HG03135 (cell line): Measurements from ENCODE around the gene PIR.
A peak's percentile ranks its signal among the peaks of the same experiment; 100 is the strongest.

Source experiments
- ATAC-seq: cut with Tn5 transposase; IDR thresholded peaks from one replicate; pipeline ENCODE4 v1.9.1; 2021; ENCODE audit warnings: mild to moderate bottlenecking, moderate library complexity; ENCODE audit not compliant: unreplicated experiment

The PIR gene

DNA sequence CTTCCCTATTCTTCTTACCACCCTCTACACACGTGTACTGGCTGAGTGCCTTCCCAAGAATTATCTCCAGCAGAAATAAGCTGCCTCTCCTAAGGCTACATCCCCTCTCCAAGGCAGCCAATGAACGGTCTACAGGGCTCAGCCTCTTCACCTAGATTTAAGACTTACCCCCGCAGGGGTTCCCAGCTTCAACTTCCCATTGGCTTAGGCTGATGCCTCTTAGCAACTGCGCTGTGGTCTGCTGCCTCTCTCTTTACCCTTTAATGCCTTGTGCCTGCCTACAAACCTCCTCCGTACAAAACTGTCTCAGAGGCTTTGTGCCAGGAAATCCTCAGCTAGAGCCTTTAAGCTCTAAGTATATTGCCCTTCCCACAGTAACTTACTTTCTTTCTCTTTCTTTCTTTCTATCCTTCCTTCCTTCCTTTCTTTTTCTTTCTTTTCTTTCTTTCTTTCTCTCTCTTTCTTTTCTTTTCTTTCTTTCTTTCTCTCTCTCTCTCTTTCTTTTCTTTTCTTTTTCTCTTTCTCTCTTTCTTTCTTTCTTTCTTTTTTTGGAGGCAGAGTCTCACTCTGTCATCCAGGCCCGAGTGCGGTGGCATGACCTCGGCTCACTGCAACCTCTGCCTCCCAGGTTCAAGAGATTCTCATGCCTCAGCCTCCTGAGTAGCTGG is 142.7 kb downstream of the PIR start:
- ATAC-seq, result no peak

DNA sequence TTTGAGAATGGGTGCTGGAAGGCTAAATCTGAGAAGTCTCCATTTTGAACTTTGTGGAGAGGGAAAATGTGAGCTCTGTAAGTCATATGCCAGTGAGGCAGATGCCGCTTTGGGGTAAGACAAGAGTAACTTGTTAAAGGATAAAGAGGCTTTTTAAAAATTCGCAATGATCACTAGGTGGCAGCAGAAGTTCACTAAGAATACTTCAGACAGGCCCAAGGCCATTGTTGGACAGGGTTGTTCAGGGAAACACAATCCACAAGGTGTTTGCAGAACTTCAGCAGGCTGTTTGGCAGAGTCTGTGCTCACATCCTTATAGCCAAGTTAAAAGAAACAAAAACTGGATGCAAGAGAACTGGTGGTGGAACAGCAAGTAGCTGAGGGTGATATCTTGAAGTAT is 144.1 kb downstream of the PIR start:
- no peak for ATAC-seq

DNA sequence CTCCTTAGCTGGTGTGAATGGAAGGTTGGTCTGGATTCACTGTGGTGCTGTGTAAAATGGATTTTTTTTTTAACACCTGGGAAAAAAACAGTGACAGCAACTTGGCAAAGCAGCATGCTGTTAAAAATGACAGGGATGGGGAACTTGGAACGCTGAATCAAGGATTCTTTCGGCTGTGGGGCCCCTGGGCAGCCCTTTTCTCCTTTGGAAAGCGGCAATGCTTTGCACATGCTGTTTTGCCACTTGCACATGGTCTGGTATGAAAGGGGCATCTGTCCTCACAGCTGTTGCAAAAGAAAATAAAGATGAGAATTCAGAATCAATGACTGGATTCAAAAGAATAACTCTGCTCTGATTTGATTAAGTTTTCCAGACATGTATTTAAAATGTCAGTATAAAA is 147.2 kb downstream of the PIR start:
- no peak for ATAC-seq

DNA sequence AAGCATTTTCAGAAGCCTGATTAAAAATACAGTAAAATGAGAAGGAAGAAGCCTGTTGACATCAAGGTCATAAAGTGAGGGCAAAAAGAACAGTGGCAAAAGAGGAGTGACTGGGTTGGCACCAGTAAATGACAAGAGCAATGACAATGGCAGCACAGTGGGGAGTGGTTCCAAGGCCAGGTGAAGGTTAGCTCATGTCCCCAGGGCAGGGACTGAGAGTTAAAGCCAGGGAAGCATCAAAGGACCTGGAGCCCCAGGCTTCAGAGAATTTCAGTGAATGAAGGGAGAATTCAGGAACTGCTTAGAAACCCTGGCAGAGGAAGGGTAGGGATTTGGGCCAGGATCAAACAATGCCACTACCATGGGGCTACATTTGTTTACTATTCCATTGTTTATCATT is 149.0 kb downstream of the PIR start:
- no peak for ATAC-seq

DNA sequence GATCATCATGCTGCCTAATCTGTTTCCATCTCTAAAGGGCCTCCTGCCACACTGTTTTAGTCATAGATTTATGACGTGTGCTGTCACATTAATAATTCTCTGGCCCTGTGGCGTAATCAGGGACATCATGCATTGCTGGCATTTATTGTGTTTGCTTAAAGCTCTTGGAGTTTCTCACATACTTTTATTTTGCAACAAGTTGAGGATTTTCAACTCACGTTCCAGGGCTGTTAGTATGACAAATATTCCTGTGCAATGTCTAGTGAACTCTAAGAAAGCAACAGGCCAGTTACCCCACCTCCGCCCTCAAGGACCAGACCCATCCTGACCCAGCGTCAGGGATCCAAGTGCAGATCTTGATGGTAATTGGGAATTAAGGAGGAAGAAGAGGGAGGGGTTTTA is 150.1 kb downstream of the PIR start:
- ATAC-seq, result no peak

DNA sequence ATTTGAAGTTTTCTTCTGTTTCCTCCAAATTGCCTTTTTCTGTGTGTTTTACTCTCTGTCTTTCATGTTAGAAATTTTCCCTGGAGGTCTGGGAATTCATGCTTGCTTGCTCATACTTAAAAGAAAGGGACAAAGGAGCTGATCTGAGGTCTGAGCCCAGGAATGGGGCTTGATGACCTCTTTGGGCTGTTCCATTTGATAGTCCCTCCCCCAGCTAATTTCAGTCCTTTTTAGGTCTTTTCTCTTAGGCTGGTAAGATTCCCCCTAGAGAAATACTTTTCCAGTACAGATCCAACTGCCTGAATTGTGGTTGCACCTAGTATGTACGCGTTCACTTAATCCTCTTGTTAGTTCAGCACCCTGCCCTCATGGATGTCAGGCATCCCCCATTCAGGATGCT is 152.3 kb downstream of the PIR start:
- ATAC-seq, result no peak

DNA sequence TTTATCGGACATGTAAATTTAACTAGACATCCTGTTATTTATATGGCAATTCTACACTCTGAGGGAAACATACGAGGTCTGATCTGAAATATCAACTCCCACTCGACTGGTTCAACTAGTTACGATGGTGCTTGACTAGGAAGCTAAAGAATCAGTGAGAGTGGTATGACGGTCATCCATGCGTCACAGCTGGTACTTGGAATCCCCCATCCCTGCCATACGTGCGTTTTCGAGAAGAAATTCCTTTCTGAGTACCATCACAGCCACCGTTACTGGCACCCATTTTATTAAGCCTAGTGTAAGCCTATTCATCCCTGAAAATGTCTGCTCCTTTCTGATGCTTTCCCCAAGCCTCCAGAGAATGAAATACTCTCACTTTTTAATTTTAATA is 157.1 kb downstream of the PIR start:
- ATAC-seq, result no peak

DNA sequence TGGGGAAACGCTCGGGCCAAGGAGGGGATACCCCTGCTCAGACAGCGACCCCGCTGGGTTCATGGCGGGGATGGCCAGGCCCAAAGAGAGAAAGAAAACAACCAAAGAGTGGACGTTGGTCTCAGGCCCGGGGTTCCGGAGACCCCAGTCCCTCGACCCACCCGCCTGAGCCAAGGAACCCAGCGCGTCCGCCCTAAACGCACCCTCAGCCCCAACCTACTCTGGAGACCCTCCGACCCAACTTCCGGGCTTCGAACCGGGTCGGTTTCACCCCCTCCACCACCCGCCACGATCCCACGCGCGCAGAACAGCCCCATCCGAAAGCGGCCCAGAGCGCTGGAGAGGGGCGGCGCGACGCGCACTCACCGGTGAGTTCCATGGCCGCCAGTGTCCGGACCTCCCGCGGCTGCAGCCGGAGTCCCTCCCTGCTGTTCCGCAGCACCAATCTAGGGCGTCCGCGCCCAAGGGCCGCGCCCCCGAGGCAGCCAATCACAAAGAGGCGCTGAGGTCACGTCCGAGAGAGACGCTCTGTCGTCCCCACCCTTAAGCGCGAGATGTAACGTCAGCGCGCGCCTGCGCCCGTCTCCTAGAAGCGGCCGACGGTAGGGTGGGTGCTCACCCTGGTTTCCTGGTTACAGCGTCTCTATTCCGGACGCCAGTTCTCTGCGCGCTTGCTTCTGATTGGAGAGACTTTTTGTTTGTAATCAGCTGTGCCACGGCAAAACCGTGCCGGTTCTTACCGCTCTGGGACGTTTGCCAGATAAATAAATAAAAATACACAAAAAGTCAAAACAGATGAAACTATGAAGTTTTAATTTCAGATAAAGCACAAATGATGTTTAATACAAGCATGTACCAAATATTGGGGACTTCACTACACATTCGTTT is 157.8 kb downstream of the PIR start, which contains the start of gene PIGA:
Gene PIGA (minus strand): TSS at position 389 of the 888 bp plus-strand sequence. CDS start 3,593 bp downstream, outside the sequence.
- ATAC-seq, result peak; percentile 100
